Glomerular visceral epithelial cell (primary cell): ENCODE results near the gene COX18.

ENCODE experiments used
- DNase-seq: peaks from one replicate; pipeline ENCODE4 v3.0.0-alpha.2; 2016; ENCODE audit errors: extremely low spot score

Gene COX18

GRCh38 chr4:73069338-73070073, at the start of gene COX18:
Gene COX18, minus strand, starts transcription at chr4:73069716. Its CDS starts 67 bp downstream, at chr4:73069649.
- DNase-seq: peak; percentile 99

- no peak for DNase-seq
Measured at GRCh38 chr4:73109493-73109892, 40.0 kb upstream of the COX18 start.

- DNase-seq: no peak
Measured at GRCh38 chr4:73104695-73105094, 35.2 kb upstream of the COX18 start.

GRCh38 chr4:73103799-73104503, 34.4 kb upstream of the COX18 start:
- no peak for DNase-seq

- DNase-seq: no peak
Measured at GRCh38 chr4:73099143-73099542, 29.6 kb upstream of the COX18 start.

- DNase-seq: no peak
Measured at GRCh38 chr4:73098713-73099112, 29.2 kb upstream of the COX18 start.

- no peak for DNase-seq
Measured at GRCh38 chr4:73098016-73098415, 28.5 kb upstream of the COX18 start.

- no peak for DNase-seq
Measured at GRCh38 chr4:73092868-73093267, 23.4 kb upstream of the COX18 start.

- no peak for DNase-seq
Measured at GRCh38 chr4:73090738-73091137, 21.2 kb upstream of the COX18 start.

GRCh38 chr4:73087871-73088270, 18.4 kb upstream of the COX18 start:
- DNase-seq: no peak

- no peak for DNase-seq
Measured at GRCh38 chr4:73086095-73086868, 16.8 kb upstream of the COX18 start.

GRCh38 chr4:73080789-73081188, 11.3 kb upstream of the COX18 start:
- no peak for DNase-seq

GRCh38 chr4:73075832-73076231, 6.3 kb upstream of the COX18 start:
- no peak for DNase-seq

- no peak for DNase-seq
Measured at GRCh38 chr4:73070074-73070390, 516 bp upstream of the COX18 start.

GRCh38 chr4:73068491-73069337, 802 bp downstream of the COX18 start:
- DNase-seq: peak; percentile 43

GRCh38 chr4:73067971-73068394, 1.5 kb downstream of the COX18 start:
- no peak for DNase-seq

GRCh38 chr4:73066928-73067327, 2.6 kb downstream of the COX18 start:
- DNase-seq: no peak

- DNase-seq: no peak
Measured at GRCh38 chr4:73066445-73066844, 3.1 kb downstream of the COX18 start.

GRCh38 chr4:73064536-73064935, 5.0 kb downstream of the COX18 start:
- no peak for DNase-seq

GRCh38 chr4:73055241-73055897, 14.1 kb downstream of the COX18 start:
- DNase-seq: no peak

- no peak for DNase-seq
Measured at GRCh38 chr4:73053974-73054480, 15.5 kb downstream of the COX18 start.
